Thoracic aorta (tissue), 2 donors: Measurements from ENCODE around the gene MRTFB. TPM values are rescaled to one million over a fixed set of nuclear protein-coding genes. Genes with fewer than 3 reads are reported as not detected.

Source experiments
- ATAC-seq: fragments of 150-250 bp; one replicate; pipeline ENCODE4 v1.8.0; 2017; ENCODE audit warnings: low read depth; ENCODE audit not compliant: insufficient number of reproducible peaks, low FRiP score
- DNase-seq: peaks from one replicate; pipeline ENCODE4 v3.0.0-alpha.2; 2020; ENCODE audit warnings: low spot score
- H3K27ac ChIP-seq, 2 donors: fragments of 200-600 bp; sonication (generic); 1 replicate in 1 of 2; 2 replicates in 1 of 2; pipeline ENCODE4 v1.5.1; 2016; ENCODE audit warnings: mild to moderate bottlenecking in 2 of 2, moderate library complexity in 2 of 2
- H3K27me3 ChIP-seq: fragments of 200-600 bp; sonication (generic); replicated peaks from 2 replicates; pipeline ENCODE4 v1.6.0; 2016; ENCODE audit warnings: mild to moderate bottlenecking; ENCODE audit not compliant: insufficient read depth
- H3K36me3 ChIP-seq: fragments of 200-600 bp; sonication (generic); one replicate; pipeline ENCODE4 v1.5.1; 2016
- H3K4me1 ChIP-seq, 2 donors: fragments of 200-600 bp; sonication (generic); 1 replicate in 1 of 2; 2 replicates in 1 of 2; pipeline versions ENCODE4 v1.5.1 to v1.6.0; 2016; ENCODE audit warnings: low read depth in 2 of 2, mild to moderate bottlenecking in 1 of 2; ENCODE audit not compliant: control insufficient read depth in 1 of 2
- H3K4me3 ChIP-seq: fragments of 200-600 bp; sonication (generic); 2 replicates; pipeline ENCODE4 v1.5.1; 2016; ENCODE audit warnings: mild to moderate bottlenecking
- H3K9me3 ChIP-seq: fragments of 200-600 bp; sonication (generic); 2 replicates; pipeline ENCODE4 v1.5.1; 2016
- total RNA-seq, 2 donors: library from RNA; depleted of rRNA; stranded (reverse); fragments of >200 nt; gene quantifications; one replicate each; pipeline versions ENCODE4 v1.1.0 to v1.2.3, GENCODE V29; 2016
- TF ChIP-seq, protein P1 (sequence below): fragments of 200-600 bp; sonication (generic); IDR thresholded peaks from one replicate; pipeline ENCODE4 v1.5.1; 2019; ENCODE audit warnings: antibody characterized with exemption

The MRTFB gene
- total RNA-seq, 2 donors from 2014 or later: 38.0 to 73.8 TPM

DNA sequence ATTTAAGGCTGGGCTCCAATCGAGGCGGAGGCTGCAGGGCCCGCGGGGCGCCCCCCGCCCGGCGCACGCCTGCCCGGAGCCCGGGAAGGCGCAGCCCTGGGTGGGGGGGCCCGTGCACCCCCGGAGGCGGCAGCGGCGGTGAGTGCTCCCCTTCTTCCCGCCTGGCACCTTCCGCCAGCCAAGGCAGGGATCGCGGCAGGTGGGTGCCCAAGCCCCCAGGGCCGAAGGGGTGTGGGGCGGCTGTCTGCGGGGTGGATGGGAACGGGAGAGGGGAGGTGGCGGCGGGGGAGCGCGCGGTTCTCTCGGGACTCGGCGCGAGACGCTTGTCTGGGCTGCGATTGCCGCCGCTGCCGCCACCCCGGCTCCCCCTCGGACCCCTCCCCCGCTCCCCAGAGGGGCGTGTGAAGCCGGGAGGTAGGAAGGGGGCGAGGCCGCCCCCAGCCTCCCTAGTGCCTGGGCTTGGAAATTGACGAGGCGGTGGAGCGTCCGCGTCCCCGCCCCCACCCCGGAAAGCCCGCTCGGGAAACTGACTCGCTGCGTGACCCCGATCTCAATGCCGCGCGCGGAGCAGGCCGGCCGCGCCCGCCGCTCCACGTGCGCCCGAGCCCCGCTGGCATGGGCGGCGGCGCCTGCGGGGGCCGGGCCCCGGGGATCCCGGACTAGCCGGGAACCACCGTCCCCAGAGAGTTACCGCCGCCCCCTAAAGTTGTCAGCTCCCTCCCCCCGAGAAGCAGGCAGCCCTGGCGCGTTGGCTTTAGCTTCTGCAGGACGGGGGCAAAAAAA is 231.5 kb downstream of the MRTFB start:
- Histone ChIP-seq H3K9me3 (no peaks in the 10 kb centered on the region), H3K27me3 (no peaks in the 10 kb centered on the region), H3K27ac (peak overlapping the region; percentile 66 to 84), H3K4me3 (peak overlapping the region; percentile 99), H3K4me1 (peaks cover 10 to 39% of the 10 kb centered on the region in 2 donors), H3K36me3 (no peaks in the 10 kb centered on the region)
- TF ChIP-seq, protein P1, sequence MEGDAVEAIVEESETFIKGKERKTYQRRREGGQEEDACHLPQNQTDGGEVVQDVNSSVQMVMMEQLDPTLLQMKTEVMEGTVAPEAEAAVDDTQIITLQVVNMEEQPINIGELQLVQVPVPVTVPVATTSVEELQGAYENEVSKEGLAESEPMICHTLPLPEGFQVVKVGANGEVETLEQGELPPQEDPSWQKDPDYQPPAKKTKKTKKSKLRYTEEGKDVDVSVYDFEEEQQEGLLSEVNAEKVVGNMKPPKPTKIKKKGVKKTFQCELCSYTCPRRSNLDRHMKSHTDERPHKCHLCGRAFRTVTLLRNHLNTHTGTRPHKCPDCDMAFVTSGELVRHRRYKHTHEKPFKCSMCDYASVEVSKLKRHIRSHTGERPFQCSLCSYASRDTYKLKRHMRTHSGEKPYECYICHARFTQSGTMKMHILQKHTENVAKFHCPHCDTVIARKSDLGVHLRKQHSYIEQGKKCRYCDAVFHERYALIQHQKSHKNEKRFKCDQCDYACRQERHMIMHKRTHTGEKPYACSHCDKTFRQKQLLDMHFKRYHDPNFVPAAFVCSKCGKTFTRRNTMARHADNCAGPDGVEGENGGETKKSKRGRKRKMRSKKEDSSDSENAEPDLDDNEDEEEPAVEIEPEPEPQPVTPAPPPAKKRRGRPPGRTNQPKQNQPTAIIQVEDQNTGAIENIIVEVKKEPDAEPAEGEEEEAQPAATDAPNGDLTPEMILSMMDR: no peak
- DNase-seq (no peak), ATAC-seq (no peak)

GRCh38 chr16:14303182-14303618 is 232.1 kb downstream of the MRTFB start:
- no peaks in the 10 kb centered on the region for H3K36me3 ChIP-seq
- H3K9me3 ChIP-seq: no peaks in the 10 kb centered on the region
- peak overlapping the region; percentile 99 for H3K4me3 ChIP-seq
- ATAC-seq (no peak), DNase-seq (no peak)
- H3K27me3 ChIP-seq: no peaks in the 10 kb centered on the region
- TF ChIP-seq, protein P1: no peak
- H3K27ac ChIP-seq: peak overlapping the region; percentile 66 to 84
- peaks cover 10 to 45% of the 10 kb centered on the region in 2 donors for H3K4me1 ChIP-seq

DNA sequence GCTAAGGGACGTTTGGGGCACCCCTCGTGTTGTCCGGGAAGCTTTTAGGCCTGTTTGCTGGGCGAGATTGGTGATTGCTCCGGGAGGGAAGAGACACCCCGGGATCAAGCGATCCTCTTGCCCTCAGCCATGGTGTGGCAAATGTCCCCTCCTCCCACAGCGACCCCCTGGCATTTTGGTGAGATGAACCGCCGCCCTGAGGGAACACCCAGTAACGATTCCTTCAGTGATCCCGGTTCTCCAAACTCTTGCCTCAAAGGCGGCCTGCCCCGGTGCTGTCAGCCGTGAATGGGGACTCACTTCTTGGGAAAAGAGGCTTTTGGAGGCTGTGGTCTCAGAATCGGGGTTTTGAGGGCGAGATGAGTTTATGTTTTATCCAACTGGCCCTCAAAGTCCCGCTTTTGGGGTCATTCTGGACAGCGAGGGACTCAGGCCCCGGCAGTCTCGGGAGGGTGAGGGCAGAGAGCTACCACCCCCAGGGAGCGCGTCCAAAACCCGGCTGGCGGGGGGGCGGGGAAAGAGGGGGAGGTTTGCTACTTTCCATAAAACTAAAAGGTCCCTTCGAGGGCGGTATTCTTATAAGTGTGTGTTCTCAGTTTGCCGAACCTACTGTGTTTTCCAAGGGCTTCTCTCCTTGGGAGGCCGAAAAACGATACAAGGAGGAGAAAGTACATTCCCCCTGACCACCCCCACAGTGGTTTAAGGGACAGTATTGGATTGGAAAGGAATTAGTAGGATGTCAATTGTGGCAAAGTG is 232.7 kb downstream of the MRTFB start:
- H3K4me3 ChIP-seq: peak overlapping the region; percentile 99
- TF ChIP-seq, protein P1: no peak
- no peaks in the 10 kb centered on the region for H3K27me3 ChIP-seq
- no peak for ATAC-seq
- no peak for DNase-seq
- no peaks in the 10 kb centered on the region for H3K9me3 ChIP-seq
- peaks cover 10 to 51% of the 10 kb centered on the region in 2 donors for H3K4me1 ChIP-seq
- no peaks in the 10 kb centered on the region for H3K36me3 ChIP-seq
- peak overlapping the region; percentile 66 to 84 for H3K27ac ChIP-seq

DNA sequence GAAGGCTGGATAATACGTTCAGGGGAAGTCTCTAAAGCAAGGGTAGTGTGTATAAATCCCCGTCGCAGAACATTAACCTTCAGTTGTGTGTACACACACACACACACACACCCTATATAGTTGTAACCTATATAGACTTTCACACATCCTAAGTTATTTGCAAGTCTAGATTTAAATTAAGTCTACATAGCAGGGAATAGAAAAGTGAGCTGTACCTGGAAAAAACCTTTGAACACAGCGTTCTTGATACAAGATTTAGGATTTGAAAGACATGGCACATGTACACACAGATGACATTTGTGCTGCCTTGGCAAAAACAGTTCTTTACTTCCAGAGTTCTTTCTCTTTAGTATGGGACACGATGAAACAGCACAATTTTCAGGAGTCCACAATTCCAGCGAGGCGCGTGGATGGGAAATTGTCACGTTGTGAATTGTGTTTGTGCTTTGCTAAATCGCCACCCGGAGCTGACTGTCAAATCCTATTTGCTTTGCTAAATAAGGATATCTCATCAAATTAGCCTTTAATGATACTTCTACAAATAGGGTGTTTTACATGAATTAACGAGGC is 233.9 kb downstream of the MRTFB start:
- H3K27ac ChIP-seq: no peak overlapping the region
- H3K36me3 ChIP-seq: no peaks in the 10 kb centered on the region

More for the DNA sequence above, 233.9 kb downstream of the MRTFB start:
- ATAC-seq (no peak), DNase-seq (no peak)
- no peaks in the 10 kb centered on the region for H3K9me3 ChIP-seq
- H3K4me3 ChIP-seq: no peak overlapping the region
- peaks cover 16 to 63% of the 10 kb centered on the region in 2 donors for H3K4me1 ChIP-seq
- TF ChIP-seq, protein P1: no peak
- H3K27me3 ChIP-seq: no peaks in the 10 kb centered on the region
